ENCODE data around the gene SH3GLB1. TPM values are rescaled to one million over a fixed set of nuclear protein-coding genes. Genes with fewer than 3 reads are reported as not detected.

The SH3GLB1 gene
- total RNA-seq, 2 donors from 2014 or later, result 51.5 to 66.1 TPM

- no peak for TF ChIP-seq CTCF (IDR thresholded peaks at IDR 0.05)
- no peak for DNase-seq (ENCODE audit: low spot score)
- Histone ChIP-seq H3K27ac (no peak overlapping the region), H3K9me3 (no peaks in the 10 kb centered on the region), H3K4me1 (peaks cover 0 to 8% of the 10 kb centered on the region in 2 donors), H3K27me3 (no peaks in the 10 kb centered on the region), H3K4me3 (no peak overlapping the region), H3K36me3 (peaks cover 81% of the 10 kb centered on the region)
Measured at GRCh38 chr1:86739648-86740509, 35.5 kb downstream of the SH3GLB1 start.

GRCh38 chr1:86741947-86742572 is 37.7 kb downstream of the SH3GLB1 start:
- H3K36me3 ChIP-seq, result peaks cover 65% of the 10 kb centered on the region

GRCh38 chr1:86747304-86747703 is 42.9 kb downstream of the SH3GLB1 start:
- peaks cover 31% of the 10 kb centered on the region for H3K36me3 ChIP-seq
- H3K4me3 ChIP-seq, result no peak overlapping the region
- DNase-seq (ENCODE audit: low spot score), result no peak
- peaks cover 0 to 8% of the 10 kb centered on the region in 2 donors for H3K4me1 ChIP-seq
- no peak for TF ChIP-seq CTCF (IDR thresholded peaks at IDR 0.05)
- H3K27ac ChIP-seq, result no peak overlapping the region
- no peaks in the 10 kb centered on the region for H3K9me3 ChIP-seq
- H3K27me3 ChIP-seq, result no peaks in the 10 kb centered on the region

More at GRCh38 chr1:86741947-86742572, 37.7 kb downstream of the SH3GLB1 start:
- H3K4me3 ChIP-seq, result no peak overlapping the region
- no peaks in the 10 kb centered on the region for H3K27me3 ChIP-seq
- H3K9me3 ChIP-seq, result no peaks in the 10 kb centered on the region
- peaks cover 0 to 8% of the 10 kb centered on the region in 2 donors for H3K4me1 ChIP-seq
- DNase-seq (ENCODE audit: low spot score), result no peak
- TF ChIP-seq CTCF (IDR thresholded peaks at IDR 0.05), result peak; percentile 51 to 74
- no peak overlapping the region for H3K27ac ChIP-seq

GRCh38 chr1:86748622-86749373 is 44.4 kb downstream of the SH3GLB1 start:
- no peak for TF ChIP-seq CTCF (IDR thresholded peaks at IDR 0.05)
- H3K27ac ChIP-seq, result no peak overlapping the region
- H3K27me3 ChIP-seq, result no peaks in the 10 kb centered on the region
- H3K36me3 ChIP-seq, result peaks cover 16% of the 10 kb centered on the region
- no peak for DNase-seq (ENCODE audit: low spot score)
- peaks cover 0 to 8% of the 10 kb centered on the region in 2 donors for H3K4me1 ChIP-seq
- H3K4me3 ChIP-seq, result no peak overlapping the region
- H3K9me3 ChIP-seq, result no peaks in the 10 kb centered on the region

- Histone ChIP-seq H3K27me3 (no peaks in the 10 kb centered on the region), H3K36me3 (peaks cover 4% of the 10 kb centered on the region), H3K9me3 (no peaks in the 10 kb centered on the region), H3K4me3 (no peak overlapping the region), H3K4me1 (peaks cover 0 to 8% of the 10 kb centered on the region in 2 donors), H3K27ac (no peak overlapping the region)
- TF ChIP-seq CTCF (IDR thresholded peaks at IDR 0.05), result no peak
- DNase-seq (ENCODE audit: low spot score), result no peak
Measured at GRCh38 chr1:86750076-86750475, 45.7 kb downstream of the SH3GLB1 start.
